Stomach (tissue), 9 donors: ENCODE measurements around the gene TRIO. TPM values are rescaled to one million over a fixed set of nuclear protein-coding genes. Genes with fewer than 3 reads are reported as not detected.
A peak's percentile ranks its signal among the peaks of the same experiment; 100 is the strongest.

Experiments
- DNase-seq, 2 donors: peaks; one replicate each; pipeline versions ENCODE4 v3.0.0 to v3.0.0-alpha.2; 2013 to 2019
- H3K27ac ChIP-seq, 5 donors: fragments of 200-600 bp in 4 of 5; sonication (generic) in 4 of 5; one replicate each; pipeline ENCODE4 v1.5.1; 2013 to 2019; ENCODE audit warnings: mild to moderate bottlenecking in 1 of 5, moderate library complexity in 1 of 5
- H3K27me3 ChIP-seq, 3 donors: fragments of 200-600 bp; sonication (generic); one replicate each; pipeline ENCODE4 v1.5.1; 2017 to 2019; ENCODE audit warnings: mixed run types in 1 of 3
- H3K36me3 ChIP-seq, 4 donors: fragments of 200-600 bp; sonication (generic); 1 replicate in 3 of 4; 2 replicates in 1 of 4; pipeline ENCODE4 v1.5.1; 2016 to 2019
- H3K4me1 ChIP-seq, 4 donors: fragments of 200-600 bp; sonication (generic); one replicate each; pipeline ENCODE4 v1.5.1; 2016 to 2019
- H3K4me3 ChIP-seq, 4 donors: fragments of 200-600 bp; sonication (generic) in 3 of 4; one replicate each; pipeline ENCODE4 v1.5.1; 2016 to 2019; ENCODE audit warnings: mild to moderate bottlenecking in 1 of 4
- H3K9me3 ChIP-seq, 4 donors: fragments of 200-600 bp; sonication (generic); one replicate each; pipeline ENCODE4 v1.5.1; 2016 to 2019
- EP300 ChIP-seq: sonication (generic); formaldehyde crosslinking; IDR thresholded peaks from one replicate; pipeline ENCODE4 v1.6.1; 2017; ENCODE audit warnings: antibody characterized with exemption
- POLR2A ChIP-seq, 4 donors: fragments of 450-650 bp; IDR thresholded peaks; one replicate each; pipeline ENCODE4 v1.6.1; 2016; ENCODE audit warnings: antibody characterized with exemption in 4 of 4, control low read depth in 2 of 4, mild to moderate bottlenecking in 1 of 4, moderate library complexity in 1 of 4
- POLR2AphosphoS5 ChIP-seq, 3 donors: sonication (generic); formaldehyde crosslinking; IDR thresholded peaks; one replicate each; pipeline ENCODE4 v1.6.1; 2016; ENCODE audit warnings: antibody characterized with exemption in 3 of 3
- WGBS, 5 donors: extraction: QIAGEN DNeasy Blood & Tissue Kit in 3 of 5; methylation state at CpG; one replicate each; pipeline versions ENCODE4 v1.1.5 to v1.1.7; 2013 to 2018; 5-methylcytosine and 5-hydroxymethylcytosine counted together
- intact Hi-C: fragments of 100-400 bp; cut with DNase I; formaldehyde crosslinking; loops from one replicate; pipeline ENCODE4 v1.15.1; 2023; ENCODE audit warnings: low total_unique reads
- polyA plus RNA-seq, 3 donors: library from polyadenylated mRNA; stranded (reverse); fragments of 200-250 nt; gene quantifications; one replicate each; pipeline ENCODE4 v1.2.3, GENCODE V29; 2013
- total RNA-seq, 5 donors: library from RNA; depleted of rRNA; stranded (reverse); fragments of >200 nt; gene quantifications; one replicate each; pipeline versions ENCODE4 v1.1.0 to v1.2.3, GENCODE V29; 2014 to 2016
- TF ChIP-seq, protein P1 (sequence below), 7 experiments: fragments of 450-650 bp in 4 of 7; fragments of 200-600 bp in 3 of 7; sonication (generic) in 3 of 7; IDR thresholded peaks; one replicate each; pipeline ENCODE4 v1.5.1; 2016 to 2019; ENCODE audit warnings: antibody characterized with exemption in 7 of 7, control low read depth in 2 of 7, mild to moderate bottlenecking in 1 of 7
- donor health status: healthy with polysubstance abuse.
- donor health status: Bipolar disorder and iron deficiency.
- donor health status: healthy.

Gene TRIO
- total and polyA plus RNA-seq, 8 donors, result 9.9 to 558 (median 127) TPM

GRCh38 chr5:14351086-14351661 is 208.0 kb downstream of the TRIO start:
- peaks cover 0 to 28% (median 16%) of the 10 kb centered on the region in 4 donors for H3K36me3 ChIP-seq
- H3K4me1 ChIP-seq, result peaks cover 0 to 50% (median 12%) of the 10 kb centered on the region in 4 donors
- no peak for DNase-seq
- 65 to 79% (median 74%) methylated on average over 7 of the region's 7 CpGs for WGBS, 5 donors
- no peaks in the 10 kb centered on the region for H3K9me3 ChIP-seq
- no peaks in the 10 kb centered on the region for H3K27me3 ChIP-seq
- intact Hi-C loops, result loop anchor here (10.0 kb wide), 1 partner anchor 366 kb away; no protein-coding TSS in a partner anchor
- H3K27ac ChIP-seq, result no peak overlapping the region
- H3K4me3 ChIP-seq, result no peak overlapping the region
- TF ChIP-seq, protein P1, sequence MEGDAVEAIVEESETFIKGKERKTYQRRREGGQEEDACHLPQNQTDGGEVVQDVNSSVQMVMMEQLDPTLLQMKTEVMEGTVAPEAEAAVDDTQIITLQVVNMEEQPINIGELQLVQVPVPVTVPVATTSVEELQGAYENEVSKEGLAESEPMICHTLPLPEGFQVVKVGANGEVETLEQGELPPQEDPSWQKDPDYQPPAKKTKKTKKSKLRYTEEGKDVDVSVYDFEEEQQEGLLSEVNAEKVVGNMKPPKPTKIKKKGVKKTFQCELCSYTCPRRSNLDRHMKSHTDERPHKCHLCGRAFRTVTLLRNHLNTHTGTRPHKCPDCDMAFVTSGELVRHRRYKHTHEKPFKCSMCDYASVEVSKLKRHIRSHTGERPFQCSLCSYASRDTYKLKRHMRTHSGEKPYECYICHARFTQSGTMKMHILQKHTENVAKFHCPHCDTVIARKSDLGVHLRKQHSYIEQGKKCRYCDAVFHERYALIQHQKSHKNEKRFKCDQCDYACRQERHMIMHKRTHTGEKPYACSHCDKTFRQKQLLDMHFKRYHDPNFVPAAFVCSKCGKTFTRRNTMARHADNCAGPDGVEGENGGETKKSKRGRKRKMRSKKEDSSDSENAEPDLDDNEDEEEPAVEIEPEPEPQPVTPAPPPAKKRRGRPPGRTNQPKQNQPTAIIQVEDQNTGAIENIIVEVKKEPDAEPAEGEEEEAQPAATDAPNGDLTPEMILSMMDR (IDR thresholded peaks at IDR 0.05), result no peak
- TF ChIP-seq EP300 (no peak), POLR2AphosphoS5 (IDR thresholded peaks at IDR 0.05) (no peak), POLR2A (IDR thresholded peaks at IDR 0.05) (no peak)

GRCh38 chr5:14351845-14352712 is 208.9 kb downstream of the TRIO start:
- intact Hi-C loops, result loop anchor here (10.0 kb wide), 1 partner anchor 367 kb away; no protein-coding TSS in a partner anchor
- TF ChIP-seq EP300 (no peak), POLR2AphosphoS5 (IDR thresholded peaks at IDR 0.05) (peak in 1 of 3 donors; percentile 33)
- TF ChIP-seq, protein P1 (IDR thresholded peaks at IDR 0.05), result peak in 5 of 7 experiments; percentile 42 to 93 (median 92)
- 62 to 72% (median 68%) methylated on average over 6 to 7 of the region's 7 CpGs for WGBS, 5 donors

GRCh38 chr5:14353726-14354474 is 210.8 kb downstream of the TRIO start:
- Histone ChIP-seq H3K27me3 (no peaks in the 10 kb centered on the region), H3K4me3 (no peak overlapping the region), H3K9me3 (no peaks in the 10 kb centered on the region), H3K36me3 (peaks cover 8 to 33% (median 22%) of the 10 kb centered on the region in 4 donors), H3K4me1 (peaks cover 0 to 37% (median 15%) of the 10 kb centered on the region in 4 donors), H3K27ac (no peak overlapping the region)
- DNase-seq, result no peak
- 78 to 92% (median 89%) methylated on average over 11 of the region's 11 CpGs for WGBS, 5 donors
- intact Hi-C loops, result loop anchor here (10.0 kb wide), 1 partner anchor 369 kb away; no protein-coding TSS in a partner anchor
- TF ChIP-seq, protein P1 (IDR thresholded peaks at IDR 0.05), result no peak
- TF ChIP-seq POLR2A (IDR thresholded peaks at IDR 0.05) (no peak), EP300 (no peak), POLR2AphosphoS5 (IDR thresholded peaks at IDR 0.05) (no peak)

More at GRCh38 chr5:14351845-14352712, 208.9 kb downstream of the TRIO start:
- H3K36me3 ChIP-seq, result peaks cover 0 to 21% (median 9%) of the 10 kb centered on the region in 4 donors
- H3K4me3 ChIP-seq, result no peak overlapping the region
- no peaks in the 10 kb centered on the region for H3K27me3 ChIP-seq
- H3K4me1 ChIP-seq, result peaks cover 0 to 50% (median 16%) of the 10 kb centered on the region in 4 donors
- no peak overlapping the region for H3K27ac ChIP-seq
- peak; percentile 67 to 90 for DNase-seq
- no peaks in the 10 kb centered on the region for H3K9me3 ChIP-seq

- intact Hi-C loops, result loop anchor here (10.0 kb wide), 1 partner anchor 371 kb away; no protein-coding TSS in a partner anchor
- no peak overlapping the region for H3K4me3 ChIP-seq
- DNase-seq, result no peak
- no peaks in the 10 kb centered on the region for H3K9me3 ChIP-seq
- no peaks in the 10 kb centered on the region for H3K27me3 ChIP-seq
- H3K36me3 ChIP-seq, result peaks cover 21 to 48% (median 35%) of the 10 kb centered on the region in 4 donors
- H3K27ac ChIP-seq, result no peak overlapping the region
- no peak for TF ChIP-seq POLR2AphosphoS5 (IDR thresholded peaks at IDR 0.05)
- no peak for TF ChIP-seq POLR2A (IDR thresholded peaks at IDR 0.05)
- no peak for TF ChIP-seq EP300
- TF ChIP-seq, protein P1 (IDR thresholded peaks at IDR 0.05), result no peak
- WGBS, 5 donors, result 80 to 94% (median 90%) methylated on average over 4 of the region's 4 CpGs
- H3K4me1 ChIP-seq, result peaks cover 0 to 30% (median 15%) of the 10 kb centered on the region in 4 donors
Observed at GRCh38 chr5:14355391-14355790, 212.2 kb downstream of the TRIO start.
